GM10248 (cell line): ENCODE results near the gene MEF2D.

Source experiments
- CTCF ChIA-PET: fragments of 300-600 bp; sonication (Branson Sonifier 250); formaldehyde crosslinking; extraction: SDS; loops from one replicate; lab custom pipeline; 2021; ENCODE audit warnings: antibody characterized with exemption; lab: Yijun Ruan, JAX
- POLR2A ChIA-PET: fragments of 350-650 bp; sonication (Branson Sonifier 250); formaldehyde crosslinking; extraction: SDS; loops from one replicate; lab custom pipeline; 2020; ENCODE audit warnings: antibody characterized with exemption; lab: Yijun Ruan, JAX
- DNase-seq: peaks from one replicate; pipeline ENCODE4 v3.0.0; 2012; ENCODE audit errors: extremely low spot score
- TF ChIP-seq, protein P1 (sequence below): IDR thresholded peaks from 2 replicates; pipeline ENCODE4 v1.5.1; 2012; ENCODE audit warnings: mild to moderate bottlenecking, low read depth; ENCODE audit errors: extremely low read depth, missing control alignments, control extremely low read depth

MEF2D gene

DNA sequence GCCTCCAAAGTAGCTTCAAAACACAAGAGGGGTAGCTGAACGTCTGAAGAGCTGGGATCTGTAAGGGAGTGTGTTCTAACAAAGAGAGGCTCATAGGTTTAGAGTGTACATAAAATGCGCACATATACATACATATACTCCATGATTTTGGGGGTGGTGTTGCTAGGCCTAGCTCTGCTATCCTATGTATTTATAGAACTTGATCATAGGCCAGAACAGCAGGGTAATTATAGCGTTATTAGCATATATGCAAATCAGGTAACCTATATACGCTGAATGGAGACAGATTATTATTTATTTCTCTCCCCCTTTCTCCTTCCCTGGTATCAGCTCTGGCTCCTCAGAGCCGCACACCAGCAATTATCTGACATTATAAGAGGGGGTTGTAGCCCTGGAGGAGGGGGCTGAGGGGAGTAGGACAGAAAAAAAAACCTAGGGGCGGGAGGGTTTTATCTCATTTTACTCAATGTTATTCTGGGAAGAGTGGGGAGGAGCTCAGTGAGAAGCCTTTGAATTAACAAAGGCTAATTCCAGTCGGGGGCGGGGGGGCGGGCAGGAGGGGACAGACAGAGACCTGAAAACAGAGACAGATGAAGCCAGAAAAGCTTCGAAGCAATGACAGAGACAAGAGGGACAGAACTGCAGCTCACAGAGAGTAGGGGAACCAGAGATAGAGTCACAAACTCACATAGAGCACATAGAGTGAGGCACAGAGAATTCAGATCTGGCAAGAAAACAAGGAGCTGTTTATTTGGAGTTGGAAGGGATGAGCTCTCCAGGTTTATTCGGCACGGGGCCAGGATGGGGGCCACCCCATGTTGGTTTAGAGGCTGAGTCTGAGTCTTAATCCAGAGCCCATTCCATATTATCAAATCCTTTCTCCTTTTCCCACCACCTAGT lies 68.6 kb downstream of the MEF2D start:
- POLR2A ChIA-PET = interaction anchor here (0.6 to 2.1 kb wide), 3 partner anchors 10 to 25 kb away, joined by 3 to 5 read pairs (median 3); no protein-coding TSS in a partner anchor
- TF ChIP-seq, protein P1, sequence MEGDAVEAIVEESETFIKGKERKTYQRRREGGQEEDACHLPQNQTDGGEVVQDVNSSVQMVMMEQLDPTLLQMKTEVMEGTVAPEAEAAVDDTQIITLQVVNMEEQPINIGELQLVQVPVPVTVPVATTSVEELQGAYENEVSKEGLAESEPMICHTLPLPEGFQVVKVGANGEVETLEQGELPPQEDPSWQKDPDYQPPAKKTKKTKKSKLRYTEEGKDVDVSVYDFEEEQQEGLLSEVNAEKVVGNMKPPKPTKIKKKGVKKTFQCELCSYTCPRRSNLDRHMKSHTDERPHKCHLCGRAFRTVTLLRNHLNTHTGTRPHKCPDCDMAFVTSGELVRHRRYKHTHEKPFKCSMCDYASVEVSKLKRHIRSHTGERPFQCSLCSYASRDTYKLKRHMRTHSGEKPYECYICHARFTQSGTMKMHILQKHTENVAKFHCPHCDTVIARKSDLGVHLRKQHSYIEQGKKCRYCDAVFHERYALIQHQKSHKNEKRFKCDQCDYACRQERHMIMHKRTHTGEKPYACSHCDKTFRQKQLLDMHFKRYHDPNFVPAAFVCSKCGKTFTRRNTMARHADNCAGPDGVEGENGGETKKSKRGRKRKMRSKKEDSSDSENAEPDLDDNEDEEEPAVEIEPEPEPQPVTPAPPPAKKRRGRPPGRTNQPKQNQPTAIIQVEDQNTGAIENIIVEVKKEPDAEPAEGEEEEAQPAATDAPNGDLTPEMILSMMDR = no peak
- CTCF ChIA-PET = interaction anchor here (0.9 to 10.8 kb wide), 8 partner anchors 10 to 335 kb away, joined by 3 to 114 read pairs (median 8); no protein-coding TSS in a partner anchor
- DNase-seq = no peak

DNA sequence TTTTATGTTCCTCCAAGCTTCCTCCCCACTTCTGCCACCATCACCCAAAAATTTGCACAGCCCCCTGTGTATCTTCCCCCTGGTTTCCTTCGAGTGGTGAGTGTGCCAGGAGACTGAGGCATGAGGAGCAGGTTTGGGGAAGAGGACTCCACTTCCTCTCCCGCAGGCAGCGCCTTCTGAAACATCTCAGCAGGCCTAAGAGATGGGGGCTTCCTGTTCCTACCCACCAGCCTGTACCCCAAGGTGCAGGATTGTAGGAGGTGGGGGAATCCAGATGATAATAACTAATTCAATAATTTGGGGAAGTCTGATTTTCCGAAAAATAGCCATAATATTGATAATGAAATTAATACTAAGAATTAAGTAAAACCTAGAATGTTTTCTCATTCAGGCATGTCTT lies 69.2 kb downstream of the MEF2D start:
- TF ChIP-seq, protein P1 = no peak
- CTCF ChIA-PET = interaction anchor here (1.3 to 10.8 kb wide), 5 partner anchors 11 to 50 kb away, joined by 3 to 114 read pairs (median 30); no protein-coding TSS in a partner anchor
- DNase-seq = no peak
- POLR2A ChIA-PET = interaction anchor here (0.6 kb wide), 1 partner anchor 26 kb away, joined by 3 read pairs; no protein-coding TSS in a partner anchor

DNA sequence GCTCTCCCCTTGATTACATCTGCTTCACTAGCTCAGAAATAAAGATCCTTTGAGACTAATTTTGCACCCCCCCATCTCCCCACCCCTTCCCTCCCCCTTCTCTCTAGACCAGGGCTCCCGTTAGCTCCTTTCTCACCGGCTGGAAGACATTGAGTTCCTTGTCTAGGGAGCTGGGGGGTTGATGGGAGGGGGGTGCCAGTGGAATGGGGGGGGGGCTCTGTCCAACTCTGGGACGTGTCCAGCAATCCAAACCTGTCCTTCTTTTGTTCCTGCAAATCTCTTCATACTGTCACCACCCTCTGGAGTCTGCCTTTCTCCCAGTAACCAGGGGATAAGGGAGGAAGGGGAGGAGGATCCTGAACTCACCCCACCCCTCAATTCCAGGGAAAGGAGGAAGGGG lies 69.7 kb downstream of the MEF2D start:
- TF ChIP-seq, protein P1 = no peak
- CTCF ChIA-PET = interaction anchor here (3.6 to 10.8 kb wide), 4 partner anchors 11 to 46 kb away, joined by 12 to 114 read pairs (median 56); no protein-coding TSS in a partner anchor
- DNase-seq = no peak

DNA sequence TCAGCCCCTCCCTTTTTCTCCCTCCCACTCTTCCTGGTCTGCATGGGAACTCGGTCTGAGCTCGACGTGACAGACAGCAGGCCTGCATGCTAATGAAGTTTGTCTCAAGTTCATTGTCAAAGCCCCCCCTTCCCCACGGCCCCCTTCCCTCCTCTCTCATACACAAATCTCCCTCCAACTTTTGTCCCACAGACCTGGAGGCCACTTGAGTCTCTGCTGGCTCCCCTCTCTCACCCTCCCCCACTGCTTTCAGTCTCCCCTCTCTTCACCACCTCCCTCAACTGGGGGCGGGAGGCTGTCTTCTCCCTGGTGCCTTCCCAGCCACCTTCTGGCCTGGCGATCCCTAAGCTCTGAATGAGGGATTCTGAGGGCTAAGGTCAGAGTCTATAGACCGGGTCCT lies 70.3 kb downstream of the MEF2D start:
- no peak for DNase-seq
- TF ChIP-seq, protein P1 = no peak
- ChIA-PET CTCF (interaction anchor here (3.6 to 10.8 kb wide), 4 partner anchors 11 to 45 kb away, joined by 12 to 114 read pairs (median 56); no protein-coding TSS in a partner anchor), POLR2A (interaction anchor here (0.6 kb wide), 1 partner anchor 159 kb away, joined by 3 read pairs; no protein-coding TSS in a partner anchor)

More for the DNA sequence above, 69.7 kb downstream of the MEF2D start:
- POLR2A ChIA-PET = no interaction called here

DNA sequence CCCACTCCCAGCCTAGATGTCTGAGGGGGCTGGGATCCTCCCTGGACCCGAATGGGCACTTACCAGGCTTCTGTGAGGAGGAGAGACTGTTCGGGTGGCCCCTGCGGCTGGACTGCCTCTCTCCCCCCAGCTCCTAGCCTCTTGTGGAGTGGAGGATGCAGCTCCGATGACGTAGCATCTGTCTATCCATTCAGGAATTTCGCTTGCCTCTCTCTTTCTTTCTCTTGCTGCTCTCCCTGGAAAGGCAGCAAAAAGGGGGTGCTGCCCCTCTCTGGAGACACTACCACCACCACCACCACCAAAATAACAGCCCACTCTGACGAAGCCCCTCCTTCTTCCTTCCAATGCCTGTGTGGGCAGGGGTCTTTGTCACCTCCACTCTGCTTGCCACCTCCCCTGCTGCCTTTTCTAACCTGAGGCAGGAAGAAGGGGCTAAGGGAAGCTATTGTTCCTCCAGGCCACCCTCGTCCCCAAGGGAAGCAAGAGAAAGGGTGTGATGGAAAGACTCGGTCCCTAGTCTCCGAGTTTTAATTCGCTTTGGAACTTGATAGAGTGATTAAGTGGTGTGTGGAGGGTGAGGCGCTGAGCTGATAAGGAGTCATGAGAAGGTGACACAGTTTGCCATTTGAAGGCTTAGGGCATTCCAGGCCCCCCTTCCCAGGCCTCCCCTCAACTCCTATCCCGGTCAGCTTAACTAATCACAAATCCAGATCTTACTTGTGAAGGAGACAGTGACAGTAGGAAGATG lies 71.1 kb downstream of the MEF2D start:
- TF ChIP-seq, protein P1 = no peak
- POLR2A ChIA-PET = no interaction called here
- CTCF ChIA-PET = interaction anchor here (3.6 to 10.8 kb wide), 3 partner anchors 13 to 45 kb away, joined by 12 to 114 read pairs (median 83); no protein-coding TSS in a partner anchor

More for the DNA sequence above, 71.1 kb downstream of the MEF2D start:
- DNase-seq = no peak
